ENCODE data around the gene SCG5.

SCG5 gene

GRCh38 chr15:32668942-32669341 lies 27.4 kb downstream of the SCG5 start:
- no peaks in the 10 kb centered on the region for H3K9me3 ChIP-seq (ENCODE audit: control insufficient read depth, low read length)
- H3K23ac ChIP-seq (ENCODE audit: low read length in 2 of 2), result no peak overlapping the region
- no peak overlapping the region for H3K4me2 ChIP-seq (ENCODE audit: low read length, poor library complexity, severe bottlenecking)
- H2AK5ac ChIP-seq (ENCODE audit: low read length, severe bottlenecking), result no peak overlapping the region
- 69% methylated on average over 2 of the region's 2 CpGs for WGBS
- H2AFZ ChIP-seq (ENCODE audit: low read depth, low read length), result no peak overlapping the region
- H3K27ac ChIP-seq (ENCODE audit: low read length, poor library complexity, severe bottlenecking), result no peak overlapping the region
- no peak overlapping the region for H2BK5ac ChIP-seq (ENCODE audit: low read depth, low read length, poor library complexity, severe bottlenecking)
- no peaks in the 10 kb centered on the region for H3K36me3 ChIP-seq (ENCODE audit: control insufficient read depth in 1 of 2, insufficient read depth in 2 of 2, low read depth in 1 of 2, low read length in 2 of 2)
- peak overlapping the region; percentile 87 for H3K9ac ChIP-seq (ENCODE audit: low read length)
- no peak overlapping the region for H3K4me3 ChIP-seq (ENCODE audit: insufficient read depth in 1 of 2, low read depth in 1 of 2, low read length in 2 of 2)
- no peak overlapping the region for H4K8ac ChIP-seq (ENCODE audit: low read length)
- H3K79me1 ChIP-seq (replicated peaks; ENCODE audit: low read length, poor library complexity, severe bottlenecking), result no peaks in the 10 kb centered on the region
- no peak overlapping the region for H2BK12ac ChIP-seq (ENCODE audit: low read length in 2 of 2)
- H3K4me1 ChIP-seq (ENCODE audit: control insufficient read depth, insufficient read depth, low read depth, low read length), result peaks cover 5% of the 10 kb centered on the region
- H2BK120ac ChIP-seq (ENCODE audit: low read depth, low read length), result no peak overlapping the region
- no peaks in the 10 kb centered on the region for H3K27me3 ChIP-seq (ENCODE audit: control insufficient read depth in 1 of 2, insufficient read depth in 1 of 2, low read length in 2 of 2)
- no peak overlapping the region for H3K18ac ChIP-seq (ENCODE audit: low read depth in 1 of 2, low read length in 2 of 2)
- DNase-seq, result no peak
- H3K14ac ChIP-seq (ENCODE audit: low read length in 2 of 2), result no peak overlapping the region
- H2BK15ac ChIP-seq (ENCODE audit: low read depth, poor library complexity, severe bottlenecking), result no peak overlapping the region
- H3K4ac ChIP-seq (ENCODE audit: low read depth in 1 of 2, low read length in 2 of 2), result no peak overlapping the region
- H4K91ac ChIP-seq (ENCODE audit: low read length), result no peak overlapping the region

- Histone ChIP-seq H3K9me3 (ENCODE audit: control insufficient read depth, low read length) (no peaks in the 10 kb centered on the region), H3K4me2 (ENCODE audit: low read length, poor library complexity, severe bottlenecking) (no peak overlapping the region), H4K91ac (ENCODE audit: low read length) (no peak overlapping the region), H3K4me3 (ENCODE audit: insufficient read depth in 1 of 2, low read depth in 1 of 2, low read length in 2 of 2) (peak overlapping the region in 1 of 2 experiments; percentile 56), H3K14ac (ENCODE audit: low read length in 2 of 2) (no peak overlapping the region), H2BK15ac (ENCODE audit: low read depth, poor library complexity, severe bottlenecking) (no peak overlapping the region), H2BK120ac (ENCODE audit: low read depth, low read length) (no peak overlapping the region), H3K27ac (ENCODE audit: low read length, poor library complexity, severe bottlenecking) (no peak overlapping the region), H2BK5ac (ENCODE audit: low read depth, low read length, poor library complexity, severe bottlenecking) (no peak overlapping the region), H3K23ac (ENCODE audit: low read length in 2 of 2) (peak overlapping the region in 1 of 2 experiments; percentile 34), H3K18ac (ENCODE audit: low read depth in 1 of 2, low read length in 2 of 2) (peak overlapping the region; percentile 47 to 55), H4K8ac (ENCODE audit: low read length) (no peak overlapping the region), H3K4me1 (ENCODE audit: control insufficient read depth, insufficient read depth, low read depth, low read length) (peaks cover 5% of the 10 kb centered on the region), H3K79me1 (replicated peaks; ENCODE audit: low read length, poor library complexity, severe bottlenecking) (no peaks in the 10 kb centered on the region), H3K4ac (ENCODE audit: low read depth in 1 of 2, low read length in 2 of 2) (no peak overlapping the region), H3K9ac (ENCODE audit: low read length) (peak overlapping the region; percentile 87), H2AK5ac (ENCODE audit: low read length, severe bottlenecking) (no peak overlapping the region), H2AFZ (ENCODE audit: low read depth, low read length) (peak overlapping the region; percentile 46), H3K36me3 (ENCODE audit: control insufficient read depth in 1 of 2, insufficient read depth in 2 of 2, low read depth in 1 of 2, low read length in 2 of 2) (no peaks in the 10 kb centered on the region), H3K27me3 (ENCODE audit: control insufficient read depth in 1 of 2, insufficient read depth in 1 of 2, low read length in 2 of 2) (no peaks in the 10 kb centered on the region), H2BK12ac (ENCODE audit: low read length in 2 of 2) (peak overlapping the region in 1 of 2 experiments; percentile 39)
- 57% methylated on average over 5 of the region's 5 CpGs for WGBS
- DNase-seq, result peak; percentile 24
Measured at GRCh38 chr15:32669896-32670611, 28.5 kb downstream of the SCG5 start.

- Histone ChIP-seq H3K27ac (ENCODE audit: low read length, poor library complexity, severe bottlenecking) (no peak overlapping the region), H3K23ac (ENCODE audit: low read length in 2 of 2) (no peak overlapping the region), H3K79me1 (replicated peaks; ENCODE audit: low read length, poor library complexity, severe bottlenecking) (no peaks in the 10 kb centered on the region), H2BK120ac (ENCODE audit: low read depth, low read length) (no peak overlapping the region), H2BK15ac (ENCODE audit: low read depth, poor library complexity, severe bottlenecking) (no peak overlapping the region), H3K9ac (ENCODE audit: low read length) (peak overlapping the region; percentile 87), H2AK5ac (ENCODE audit: low read length, severe bottlenecking) (peak overlapping the region; percentile 31), H3K4me3 (ENCODE audit: insufficient read depth in 1 of 2, low read depth in 1 of 2, low read length in 2 of 2) (peak overlapping the region in 1 of 2 experiments; percentile 56), H3K4me2 (ENCODE audit: low read length, poor library complexity, severe bottlenecking) (no peak overlapping the region), H4K91ac (ENCODE audit: low read length) (no peak overlapping the region), H4K8ac (ENCODE audit: low read length) (no peak overlapping the region), H3K9me3 (ENCODE audit: control insufficient read depth, low read length) (no peaks in the 10 kb centered on the region), H3K14ac (ENCODE audit: low read length in 2 of 2) (no peak overlapping the region), H3K4me1 (ENCODE audit: control insufficient read depth, insufficient read depth, low read depth, low read length) (peaks cover 5% of the 10 kb centered on the region), H3K36me3 (ENCODE audit: control insufficient read depth in 1 of 2, insufficient read depth in 2 of 2, low read depth in 1 of 2, low read length in 2 of 2) (no peaks in the 10 kb centered on the region), H2AFZ (ENCODE audit: low read depth, low read length) (no peak overlapping the region), H2BK5ac (ENCODE audit: low read depth, low read length, poor library complexity, severe bottlenecking) (no peak overlapping the region), H3K4ac (ENCODE audit: low read depth in 1 of 2, low read length in 2 of 2) (no peak overlapping the region), H3K27me3 (ENCODE audit: control insufficient read depth in 1 of 2, insufficient read depth in 1 of 2, low read length in 2 of 2) (no peaks in the 10 kb centered on the region), H3K18ac (ENCODE audit: low read depth in 1 of 2, low read length in 2 of 2) (no peak overlapping the region), H2BK12ac (ENCODE audit: low read length in 2 of 2) (peak overlapping the region in 1 of 2 experiments; percentile 34)
- WGBS, result 80% methylated on average over 1 of the region's 3 CpGs
- DNase-seq, result no peak
Measured at GRCh38 chr15:32670623-32671022, 29.1 kb downstream of the SCG5 start.

- H3K9me3 ChIP-seq (ENCODE audit: control insufficient read depth, low read length), result no peaks in the 10 kb centered on the region
- WGBS, result 98% methylated on average over 29 of the region's 29 CpGs
- H3K23ac ChIP-seq (ENCODE audit: low read length in 2 of 2), result no peak overlapping the region
- peak overlapping the region; percentile 51 for H2BK120ac ChIP-seq (ENCODE audit: low read depth, low read length)
- no peak overlapping the region for H4K91ac ChIP-seq (ENCODE audit: low read length)
- H3K79me1 ChIP-seq (replicated peaks; ENCODE audit: low read length, poor library complexity, severe bottlenecking), result no peaks in the 10 kb centered on the region
- H2BK12ac ChIP-seq (ENCODE audit: low read length in 2 of 2), result peak overlapping the region in 1 of 2 experiments; percentile 57
- no peaks in the 10 kb centered on the region for H3K36me3 ChIP-seq (ENCODE audit: control insufficient read depth in 1 of 2, insufficient read depth in 2 of 2, low read depth in 1 of 2, low read length in 2 of 2)
- no peak overlapping the region for H3K14ac ChIP-seq (ENCODE audit: low read length in 2 of 2)
- H2AFZ ChIP-seq (ENCODE audit: low read depth, low read length), result no peak overlapping the region
- H3K4me2 ChIP-seq (ENCODE audit: low read length, poor library complexity, severe bottlenecking), result no peak overlapping the region
- H3K4me1 ChIP-seq (ENCODE audit: control insufficient read depth, insufficient read depth, low read depth, low read length), result peaks cover 5% of the 10 kb centered on the region
- H2BK15ac ChIP-seq (ENCODE audit: low read depth, poor library complexity, severe bottlenecking), result peak overlapping the region; percentile 45
- H3K18ac ChIP-seq (ENCODE audit: low read depth in 1 of 2, low read length in 2 of 2), result no peak overlapping the region
- DNase-seq, result no peak
- H3K27me3 ChIP-seq (ENCODE audit: control insufficient read depth in 1 of 2, insufficient read depth in 1 of 2, low read length in 2 of 2), result no peaks in the 10 kb centered on the region
- H3K27ac ChIP-seq (ENCODE audit: low read length, poor library complexity, severe bottlenecking), result no peak overlapping the region
- H3K9ac ChIP-seq (ENCODE audit: low read length), result peak overlapping the region; percentile 87
- H2BK5ac ChIP-seq (ENCODE audit: low read depth, low read length, poor library complexity, severe bottlenecking), result no peak overlapping the region
- no peak overlapping the region for H4K8ac ChIP-seq (ENCODE audit: low read length)
- peak overlapping the region; percentile 34 for H2AK5ac ChIP-seq (ENCODE audit: low read length, severe bottlenecking)
- no peak overlapping the region for H3K4me3 ChIP-seq (ENCODE audit: insufficient read depth in 1 of 2, low read depth in 1 of 2, low read length in 2 of 2)
- H3K4ac ChIP-seq (ENCODE audit: low read depth in 1 of 2, low read length in 2 of 2), result no peak overlapping the region
Measured at GRCh38 chr15:32671339-32672325, 30.1 kb downstream of the SCG5 start.
